ENCODE data around the gene FN3KRP.
"Not testable (repeated sequence)": the region's sequence is repeated elsewhere in the genome, so short reads cannot be mapped to it uniquely, and the experiment has no call there.

FN3KRP gene

GRCh38 chr17:82709676-82710498 lies 6.6 kb upstream of the FN3KRP start:
- no peak for DNase-seq

- DNase-seq = no peak
Measured at GRCh38 chr17:82710499-82711232, 5.8 kb upstream of the FN3KRP start.

GRCh38 chr17:82713071-82713723 lies 3.3 kb upstream of the FN3KRP start:
- DNase-seq = no peak

- DNase-seq = no peak
Measured at GRCh38 chr17:82718986-82719685, 2.6 kb downstream of the FN3KRP start.

- no peak for DNase-seq
Measured at GRCh38 chr17:82720204-82720603, 3.7 kb downstream of the FN3KRP start.

GRCh38 chr17:82722341-82723013 lies 6.0 kb downstream of the FN3KRP start:
- no peak for DNase-seq

- no peak for DNase-seq
Measured at GRCh38 chr17:82723169-82723807, 6.8 kb downstream of the FN3KRP start.

- DNase-seq = no peak
Measured at GRCh38 chr17:82726427-82726826, 9.9 kb downstream of the FN3KRP start.

GRCh38 chr17:82729479-82730260 lies 13.2 kb downstream of the FN3KRP start:
- DNase-seq = no peak

GRCh38 chr17:82732118-82732743 lies 15.7 kb downstream of the FN3KRP start:
- DNase-seq = no peak

- DNase-seq = no peak
Measured at GRCh38 chr17:82734987-82735866, 18.7 kb downstream of the FN3KRP start, which contains the start of gene FN3K. Gene FN3K, plus strand, starts transcription at chr17:82735615. Its CDS starts 22 bp downstream, at chr17:82735637.

GRCh38 chr17:82736511-82737185 lies 20.1 kb downstream of the FN3KRP start:
- DNase-seq = no peak

- no peak for DNase-seq
Measured at GRCh38 chr17:82737967-82738877, 21.7 kb downstream of the FN3KRP start.

GRCh38 chr17:82740906-82741759 lies 24.6 kb downstream of the FN3KRP start:
- DNase-seq = no peak

- DNase-seq = no peak
Measured at GRCh38 chr17:82743344-82744219, 27.1 kb downstream of the FN3KRP start.

GRCh38 chr17:82744736-82745135 lies 28.2 kb downstream of the FN3KRP start:
- DNase-seq = not testable (repeated sequence)
